ENCODE data around the gene TBCD. TPM values are rescaled to one million over a fixed set of nuclear protein-coding genes. Genes with fewer than 3 reads are reported as not detected.

The TBCD gene
- total RNA-seq, 2 experiments from 2014 or later, result 155 to 157 TPM

DNA sequence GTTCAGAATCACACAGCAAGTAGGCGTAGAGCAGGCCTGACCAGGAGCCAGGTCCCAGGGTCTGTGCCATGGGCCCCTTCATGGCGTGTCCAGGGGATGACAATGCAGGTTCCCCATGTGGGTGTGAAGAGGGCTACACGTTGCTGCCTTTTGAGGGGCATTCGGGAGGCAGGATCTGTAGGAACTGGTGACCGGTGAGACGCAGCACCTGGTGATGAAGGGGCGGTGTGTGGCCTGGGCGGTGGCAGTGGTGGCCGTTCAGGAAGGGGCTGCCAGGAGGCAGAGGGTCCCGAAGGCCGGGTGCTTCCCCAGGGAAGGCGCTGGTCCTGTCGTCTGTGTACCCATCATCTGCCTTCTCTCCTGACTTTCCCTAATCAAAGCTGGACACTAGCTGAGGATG is 53.4 kb downstream of the TBCD start:
- H3K9me3 Mint-ChIP-seq, result peaks cover 2% of the 10 kb centered on the region
- H3K36me3 Mint-ChIP-seq (ENCODE audit: low read depth), result peaks cover 8% of the 10 kb centered on the region
- no peaks in the 10 kb centered on the region for H3K27me3 Mint-ChIP-seq
- H3K4me1 Mint-ChIP-seq, result peaks cover 5% of the 10 kb centered on the region
- no peak overlapping the region for H3K27ac Mint-ChIP-seq
- ChIA-PET CTCF (interaction anchor here (1.4 kb wide), 1 partner anchor 12 kb away, joined by 4 read pairs; no protein-coding TSS in a partner anchor), POLR2A (interaction anchor here (0.7 kb wide), 1 partner anchor 10 kb away, joined by 3 read pairs; no protein-coding TSS in a partner anchor)
- no peak for DNase-seq
- H3K4me3 Mint-ChIP-seq, result no peak overlapping the region

DNA sequence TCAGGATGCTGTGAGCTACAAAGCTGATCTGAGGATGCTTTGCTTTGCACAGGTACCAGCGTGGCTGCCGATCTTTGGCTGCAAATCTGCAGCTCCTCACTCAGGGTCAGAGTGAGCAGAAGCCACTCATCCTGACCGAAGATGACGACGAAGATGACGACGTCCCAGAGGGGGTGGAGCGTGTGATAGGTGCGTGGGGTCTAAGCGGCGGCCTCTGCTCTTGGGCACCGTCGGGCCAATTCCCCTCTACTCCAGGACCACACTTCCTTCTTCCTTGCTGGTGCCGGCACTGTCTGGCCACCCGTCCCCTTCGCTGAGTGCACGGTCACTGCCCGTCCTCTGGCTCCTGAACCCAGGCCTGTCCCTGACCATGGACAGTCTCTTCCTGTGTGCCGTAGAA is 54.0 kb downstream of the TBCD start:
- Mint-ChIP-seq H3K4me3 (no peak overlapping the region), H3K27ac (no peak overlapping the region), H3K4me1 (peaks cover 5% of the 10 kb centered on the region), H3K9me3 (peaks cover 2% of the 10 kb centered on the region), H3K27me3 (no peaks in the 10 kb centered on the region), H3K36me3 (ENCODE audit: low read depth) (peaks cover 6% of the 10 kb centered on the region)
- POLR2A ChIA-PET, result no interaction called here
- CTCF ChIA-PET, result interaction anchor here (1.4 kb wide), 1 partner anchor 11 kb away, joined by 4 read pairs; no protein-coding TSS in a partner anchor
- DNase-seq, result no peak

DNA sequence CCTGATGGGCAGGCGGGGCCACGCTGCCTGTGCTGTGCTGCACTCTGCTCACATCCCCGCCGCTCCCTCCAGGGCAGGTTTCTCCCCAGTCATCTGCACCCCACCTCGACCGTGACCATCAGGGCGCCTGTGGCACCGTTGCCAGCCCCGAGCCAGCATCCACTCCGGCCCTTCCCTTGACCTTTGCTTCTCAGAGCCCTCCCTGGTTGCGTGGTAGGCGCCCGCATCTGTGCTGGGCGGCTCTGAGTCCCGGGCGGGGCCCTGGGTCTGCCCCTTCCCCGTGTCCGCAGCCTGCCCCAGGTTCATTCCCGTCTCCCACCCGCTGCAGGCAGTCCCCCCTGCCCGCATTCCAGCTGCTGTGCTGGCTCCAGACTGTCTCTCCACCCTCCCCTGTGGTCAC is 54.8 kb downstream of the TBCD start:
- Mint-ChIP-seq H3K4me3 (no peak overlapping the region), H3K27ac (no peak overlapping the region), H3K9me3 (no peaks in the 10 kb centered on the region), H3K36me3 (ENCODE audit: low read depth) (peaks cover 2% of the 10 kb centered on the region), H3K4me1 (no peaks in the 10 kb centered on the region), H3K27me3 (no peaks in the 10 kb centered on the region)
- no peak for DNase-seq
- CTCF ChIA-PET, result no interaction called here
- POLR2A ChIA-PET, result no interaction called here

DNA sequence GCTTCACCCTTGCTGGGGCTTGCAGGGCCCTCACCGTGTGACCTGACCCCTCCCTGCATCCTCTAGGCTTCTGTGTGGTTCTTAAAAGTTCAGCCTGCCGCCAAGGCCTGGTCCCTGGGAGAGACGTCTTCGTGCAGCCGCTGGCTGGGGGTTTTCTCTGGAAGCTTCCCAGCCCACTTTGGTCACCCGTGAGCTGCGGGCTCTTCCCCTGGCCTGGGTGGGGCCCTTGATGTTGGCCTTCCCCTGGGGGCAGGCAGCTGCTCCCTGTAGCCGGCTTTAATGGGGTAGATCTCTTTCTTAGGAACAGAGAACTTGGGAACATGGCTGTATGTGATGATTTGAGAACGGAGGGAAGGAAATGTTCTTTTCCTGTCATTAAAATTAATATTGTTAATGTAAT is 55.2 kb downstream of the TBCD start:
- H3K9me3 Mint-ChIP-seq, result no peaks in the 10 kb centered on the region

DNA sequence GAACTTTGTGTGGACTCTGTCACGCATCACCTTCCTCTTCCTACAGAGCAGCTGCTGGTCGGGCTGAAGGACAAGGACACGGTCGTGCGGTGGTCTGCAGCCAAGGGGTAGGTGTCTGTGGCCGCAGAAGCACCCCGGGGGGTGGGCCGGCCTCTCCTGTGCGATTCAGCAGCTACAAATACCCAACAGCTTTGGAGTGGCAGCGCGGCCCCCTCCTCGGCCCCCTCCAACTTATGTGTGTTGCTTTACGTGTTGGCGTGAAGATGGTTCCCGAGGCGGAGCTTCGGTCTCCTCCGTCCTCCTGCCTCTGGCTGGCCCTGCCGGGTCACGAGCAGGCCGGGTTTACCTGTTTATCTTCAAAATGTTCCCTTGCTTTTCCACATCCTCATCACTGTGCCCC is 55.7 kb downstream of the TBCD start:
- CTCF ChIA-PET, result no interaction called here
- H3K9me3 Mint-ChIP-seq, result no peaks in the 10 kb centered on the region
- H3K4me1 Mint-ChIP-seq, result no peaks in the 10 kb centered on the region
- H3K4me3 Mint-ChIP-seq, result no peak overlapping the region
- no peaks in the 10 kb centered on the region for H3K27me3 Mint-ChIP-seq
- POLR2A ChIA-PET, result no interaction called here
- DNase-seq, result no peak
- H3K36me3 Mint-ChIP-seq (ENCODE audit: low read depth), result peaks cover 2% of the 10 kb centered on the region
- H3K27ac Mint-ChIP-seq, result no peak overlapping the region

More for the DNA sequence above, 55.2 kb downstream of the TBCD start:
- Mint-ChIP-seq H3K27ac (no peak overlapping the region), H3K27me3 (no peaks in the 10 kb centered on the region), H3K4me1 (no peaks in the 10 kb centered on the region), H3K4me3 (no peak overlapping the region), H3K36me3 (ENCODE audit: low read depth) (peaks cover 2% of the 10 kb centered on the region)
- ChIA-PET POLR2A (no interaction called here), CTCF (no interaction called here)
- no peak for DNase-seq

DNA sequence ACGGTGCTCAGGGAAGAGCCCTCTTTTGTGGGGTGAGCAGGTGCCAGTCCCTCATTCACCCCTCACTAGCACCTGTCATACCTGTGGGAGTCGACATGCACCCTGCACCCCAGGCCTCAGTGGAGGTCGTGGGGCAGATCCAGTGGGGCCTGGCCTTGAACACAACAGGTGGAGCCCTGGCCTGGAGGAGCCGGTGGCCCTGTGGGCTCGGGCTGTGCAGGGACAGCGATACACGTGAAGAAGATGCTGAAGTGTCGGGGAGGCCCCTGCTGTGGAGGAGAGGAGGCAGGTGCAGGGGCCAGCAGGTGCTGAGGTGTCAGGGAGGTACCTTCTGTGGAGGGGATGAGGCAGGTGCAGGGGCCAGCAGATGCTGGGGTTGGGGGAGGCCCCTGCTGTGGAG is 56.1 kb downstream of the TBCD start:
- ChIA-PET POLR2A (no interaction called here), CTCF (no interaction called here)
- Mint-ChIP-seq H3K4me3 (no peak overlapping the region), H3K4me1 (no peaks in the 10 kb centered on the region), H3K27ac (no peak overlapping the region), H3K9me3 (no peaks in the 10 kb centered on the region), H3K36me3 (ENCODE audit: low read depth) (peaks cover 2% of the 10 kb centered on the region), H3K27me3 (no peaks in the 10 kb centered on the region)
- no peak for DNase-seq

DNA sequence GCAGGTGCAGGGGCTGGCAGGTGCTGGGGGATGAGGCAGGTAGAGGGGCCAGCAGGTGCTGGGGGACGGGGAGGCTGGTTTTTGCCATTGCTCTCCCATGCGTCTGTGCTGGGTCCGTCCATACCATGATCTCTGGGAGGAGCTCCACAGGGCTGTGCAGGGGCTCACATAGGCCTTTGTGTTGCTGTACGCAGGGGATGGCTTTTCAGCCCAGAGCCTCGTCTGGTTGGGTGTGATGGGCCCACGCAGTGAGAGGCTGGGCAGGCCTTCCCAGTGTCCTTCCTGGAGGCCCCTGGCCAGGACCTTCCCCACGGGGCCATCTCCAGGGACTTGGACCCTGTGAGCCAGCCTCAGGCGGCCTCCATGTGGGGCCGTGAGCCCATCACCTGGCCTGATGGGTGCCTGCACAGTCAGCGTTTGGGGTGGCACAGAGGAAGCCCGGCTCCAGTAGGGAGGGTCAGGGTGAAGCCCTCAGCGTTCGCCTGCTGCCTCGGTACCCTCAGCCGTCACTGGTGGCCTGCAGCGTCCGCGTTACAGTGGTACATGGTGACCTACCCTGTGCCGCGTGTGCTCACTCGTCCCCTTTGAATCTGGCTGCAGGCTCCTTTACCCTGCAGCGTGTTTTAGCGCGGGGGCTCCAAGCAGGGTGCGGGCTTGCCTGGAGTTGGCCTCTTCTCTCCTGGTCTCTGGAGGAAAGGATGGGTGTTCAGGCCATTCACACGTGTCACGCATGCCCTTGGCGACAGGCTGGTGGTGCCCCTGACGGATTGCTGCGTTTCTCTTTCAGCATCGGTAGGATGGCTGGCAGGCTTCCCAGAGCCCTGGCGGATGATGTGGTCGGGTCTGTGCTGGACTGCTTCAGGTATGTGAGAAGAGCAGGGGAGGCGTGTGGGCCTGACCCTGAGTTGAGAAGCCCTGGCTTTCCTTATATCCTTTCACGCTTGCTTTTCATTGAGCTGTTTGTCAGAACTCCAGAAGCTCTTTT is 57.3 kb downstream of the TBCD start:
- H3K4me3 Mint-ChIP-seq, result no peak overlapping the region
- no peak for DNase-seq
- peaks cover 2% of the 10 kb centered on the region for H3K36me3 Mint-ChIP-seq (ENCODE audit: low read depth)
- no peaks in the 10 kb centered on the region for H3K9me3 Mint-ChIP-seq
- CTCF ChIA-PET, result interaction anchor here (0.9 to 1.4 kb wide), 2 partner anchors 10 to 14 kb away, joined by 3 read pairs; no protein-coding TSS in a partner anchor
- no peaks in the 10 kb centered on the region for H3K27me3 Mint-ChIP-seq
- H3K4me1 Mint-ChIP-seq, result no peaks in the 10 kb centered on the region
- no peak overlapping the region for H3K27ac Mint-ChIP-seq
- POLR2A ChIA-PET, result no interaction called here

DNA sequence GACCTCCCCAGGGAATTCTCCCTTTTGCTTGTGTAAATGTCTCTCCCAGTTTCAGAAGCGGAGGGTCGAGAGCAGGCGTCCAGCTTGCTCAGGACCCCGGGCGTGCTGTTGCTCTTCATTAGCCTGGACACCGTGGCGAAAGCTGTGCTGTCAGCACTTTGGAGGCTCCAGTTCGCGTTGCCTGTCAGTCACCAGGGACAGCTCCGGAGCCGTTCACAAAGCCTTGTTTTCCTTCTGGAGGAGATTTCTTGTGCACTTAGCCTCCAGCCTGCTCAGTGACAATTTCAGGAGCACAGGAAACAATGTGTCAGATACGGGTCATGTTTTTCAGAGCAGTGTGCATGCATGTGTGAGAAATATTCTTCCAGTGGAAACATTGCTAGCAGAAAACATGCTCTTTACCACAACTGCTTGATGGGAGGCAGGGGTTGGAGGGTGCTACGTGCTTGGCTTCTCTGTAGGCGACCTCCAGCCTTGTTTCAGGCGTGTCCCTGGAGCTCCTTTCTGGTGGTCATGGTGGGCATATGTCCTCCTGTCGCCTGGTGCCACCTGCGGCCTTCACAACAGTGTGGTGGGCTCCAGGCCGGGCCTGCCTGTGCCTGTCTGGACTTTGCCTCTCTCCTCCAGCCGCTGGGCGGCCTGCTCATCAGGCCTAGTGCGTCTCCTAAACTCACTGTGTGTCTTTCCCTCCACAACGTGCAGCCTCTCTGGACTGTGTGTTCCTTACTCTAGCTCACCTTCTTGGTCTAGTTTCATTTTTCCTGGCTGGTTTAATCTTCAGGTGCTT is 59.0 kb downstream of the TBCD start:
- peaks cover 12% of the 10 kb centered on the region for H3K36me3 Mint-ChIP-seq (ENCODE audit: low read depth)
- no peak overlapping the region for H3K27ac Mint-ChIP-seq
- no peaks in the 10 kb centered on the region for H3K9me3 Mint-ChIP-seq
- CTCF ChIA-PET, result interaction anchor here (0.7 to 1.4 kb wide), 3 partner anchors 8 to 30 kb away, joined by 3 to 4 read pairs (median 3); no protein-coding TSS in a partner anchor
- POLR2A ChIA-PET, result no interaction called here
- no peak overlapping the region for H3K4me3 Mint-ChIP-seq
- H3K27me3 Mint-ChIP-seq, result no peaks in the 10 kb centered on the region
- peaks cover 12% of the 10 kb centered on the region for H3K4me1 Mint-ChIP-seq
- DNase-seq, result no peak

DNA sequence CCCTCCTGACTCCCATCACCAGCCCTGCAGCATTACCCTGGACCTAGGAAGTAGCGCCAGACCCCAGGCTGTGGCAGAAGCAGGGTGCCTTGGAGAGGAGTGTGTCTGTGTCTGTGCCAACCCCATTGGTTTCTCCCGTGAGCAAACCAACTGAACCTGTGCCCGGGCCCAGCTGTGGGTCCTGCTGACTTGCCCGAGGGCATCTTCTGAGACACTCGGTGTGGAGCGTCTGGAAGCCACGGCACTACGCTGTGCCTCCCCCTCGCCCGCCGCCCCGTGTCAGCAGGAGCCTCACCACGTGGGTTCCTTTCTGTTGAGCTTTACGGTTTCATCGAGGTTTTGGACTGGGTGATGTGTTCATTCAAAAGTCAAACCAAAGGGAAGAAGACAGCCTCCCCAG is 60.2 kb downstream of the TBCD start:
- DNase-seq, result no peak
- no peak overlapping the region for H3K4me3 Mint-ChIP-seq
- ChIA-PET POLR2A (no interaction called here), CTCF (no interaction called here)
- H3K9me3 Mint-ChIP-seq, result no peaks in the 10 kb centered on the region
- H3K27me3 Mint-ChIP-seq, result no peaks in the 10 kb centered on the region
- no peak overlapping the region for H3K27ac Mint-ChIP-seq
- peaks cover 20% of the 10 kb centered on the region for H3K4me1 Mint-ChIP-seq
- H3K36me3 Mint-ChIP-seq (ENCODE audit: low read depth), result peaks cover 23% of the 10 kb centered on the region

DNA sequence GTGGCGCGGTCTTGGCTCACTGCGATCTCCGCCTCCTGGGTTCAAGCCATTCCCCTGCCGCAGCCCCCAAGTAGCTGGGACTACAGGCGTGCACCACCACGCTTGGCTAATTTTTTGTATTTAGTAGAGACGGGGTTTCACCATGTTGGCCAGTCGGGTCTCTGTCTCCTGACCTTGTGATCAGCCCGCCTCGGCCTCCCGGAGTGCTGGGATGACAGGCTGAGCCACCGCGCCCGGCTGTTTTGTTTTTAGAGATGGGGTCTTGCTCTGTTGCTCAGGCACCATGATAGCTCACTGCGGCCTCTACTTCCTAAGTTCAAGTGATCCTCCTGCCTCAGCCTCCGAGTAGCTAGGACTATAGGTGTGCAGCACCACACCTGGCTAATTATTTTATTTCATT is 60.7 kb downstream of the TBCD start:
- Mint-ChIP-seq H3K4me3 (no peak overlapping the region), H3K27ac (peak overlapping the region; percentile 6), H3K4me1 (peaks cover 20% of the 10 kb centered on the region), H3K36me3 (ENCODE audit: low read depth) (peaks cover 25% of the 10 kb centered on the region), H3K9me3 (no peaks in the 10 kb centered on the region), H3K27me3 (no peaks in the 10 kb centered on the region)
- no peak for DNase-seq
- POLR2A ChIA-PET, result no interaction called here
- CTCF ChIA-PET, result no interaction called here

DNA sequence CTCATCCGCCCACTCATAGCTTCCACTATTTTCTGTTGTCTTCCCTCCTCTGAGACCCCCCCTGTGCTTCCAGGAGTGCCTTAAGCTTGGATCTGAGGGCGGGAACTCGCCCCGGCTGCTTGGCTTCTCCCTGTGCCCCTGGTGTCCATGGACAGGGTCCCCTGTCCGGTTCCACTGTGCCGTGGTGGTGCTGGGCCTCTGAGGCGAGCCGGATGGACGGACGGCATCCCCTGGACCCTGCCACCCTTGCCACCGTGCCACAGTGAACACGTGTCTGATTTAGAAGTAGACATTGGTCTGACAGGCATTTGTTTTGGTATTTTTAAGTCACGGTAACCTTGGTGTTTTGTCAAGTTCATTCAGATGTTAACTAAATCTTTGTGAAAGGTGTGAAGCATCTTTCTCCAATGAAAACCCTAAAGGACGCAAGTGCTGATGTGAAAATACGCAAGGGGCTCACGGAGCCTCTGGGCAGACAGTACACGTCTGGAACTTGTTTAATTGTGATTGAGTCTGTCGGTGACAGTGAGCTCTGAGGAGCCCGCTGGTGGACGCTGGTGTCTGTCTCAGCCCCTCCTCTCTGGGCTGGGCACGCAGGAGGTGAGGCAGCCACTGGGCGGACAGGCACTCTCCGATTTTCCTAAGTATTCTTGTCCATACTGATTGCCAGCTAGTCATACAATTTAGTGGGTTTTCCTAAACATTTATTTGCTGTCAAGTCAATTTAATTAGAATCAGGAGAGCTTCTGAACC is 61.6 kb downstream of the TBCD start:
- no peaks in the 10 kb centered on the region for H3K27me3 Mint-ChIP-seq
- CTCF ChIA-PET, result no interaction called here
- no peak overlapping the region for H3K27ac Mint-ChIP-seq
- POLR2A ChIA-PET, result no interaction called here
- no peak overlapping the region for H3K4me3 Mint-ChIP-seq
- peaks cover 22% of the 10 kb centered on the region for H3K4me1 Mint-ChIP-seq
- H3K9me3 Mint-ChIP-seq, result no peaks in the 10 kb centered on the region
- DNase-seq, result no peak
- H3K36me3 Mint-ChIP-seq (ENCODE audit: low read depth), result peaks cover 34% of the 10 kb centered on the region

DNA sequence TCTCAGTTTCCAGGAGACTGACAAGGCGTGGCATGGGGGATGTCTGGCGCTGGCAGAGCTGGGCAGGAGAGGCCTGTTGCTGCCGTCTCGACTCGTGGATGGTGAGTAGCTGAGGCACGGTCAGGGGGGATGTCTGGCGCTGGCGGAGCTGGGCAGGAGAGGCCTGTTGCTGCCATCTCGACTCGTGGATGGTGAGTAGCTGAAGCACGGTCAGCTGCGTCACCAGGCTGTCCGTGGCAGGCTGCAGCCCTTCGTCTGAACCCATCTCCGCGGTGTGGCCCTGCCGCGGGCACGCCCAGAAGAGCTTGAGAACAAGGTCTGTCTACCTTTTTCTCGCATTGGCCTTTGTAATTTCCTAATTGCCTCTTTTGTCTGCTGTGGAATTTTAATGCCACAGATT is 63.0 kb downstream of the TBCD start:
- H3K27me3 Mint-ChIP-seq, result no peaks in the 10 kb centered on the region
- ChIA-PET CTCF (interaction anchor here (1.2 kb wide), 1 partner anchor 29 kb away, joined by 3 read pairs; no protein-coding TSS in a partner anchor), POLR2A (no interaction called here)
- peaks cover 22% of the 10 kb centered on the region for H3K4me1 Mint-ChIP-seq
- H3K4me3 Mint-ChIP-seq, result no peak overlapping the region
- H3K27ac Mint-ChIP-seq, result peak overlapping the region; percentile 81
- H3K9me3 Mint-ChIP-seq, result no peaks in the 10 kb centered on the region
- peaks cover 46% of the 10 kb centered on the region for H3K36me3 Mint-ChIP-seq (ENCODE audit: low read depth)
- DNase-seq, result no peak
